Choroid plexus epithelial cell (primary cell): ENCODE measurements around the gene FOXP3.

Source experiments
- DNase-seq: peaks from one replicate; pipeline ENCODE4 v3.0.0-alpha.2; 2010; ENCODE audit warnings: low read depth
- H3K4me3 ChIP-seq: 2 replicates; pipeline ENCODE4 v1.5.1; 2011; ENCODE audit warnings: low read depth, mild to moderate bottlenecking, control low read depth, low read length, moderate library complexity
- CTCF ChIP-seq: conservative IDR thresholded peaks from 2 replicates; pipeline ENCODE4 v1.5.1; 2011; ENCODE audit warnings: low read depth, mild to moderate bottlenecking, control low read depth, inconsistent platforms, low read length, moderate library complexity

The FOXP3 gene

GRCh38 chrX:49209434-49210251, 54.9 kb downstream of the FOXP3 start:
- no peak for TF ChIP-seq CTCF
- no peak for DNase-seq
- H3K4me3 ChIP-seq = no peak overlapping the region

- no peak for DNase-seq
- H3K4me3 ChIP-seq = no peak overlapping the region
- TF ChIP-seq CTCF = no peak
These were observed 56.1 kb downstream of the FOXP3 start for GRCh38 chrX:49208399-49208798.

- no peak for TF ChIP-seq CTCF
- DNase-seq = no peak
- H3K4me3 ChIP-seq = no peak overlapping the region
These were observed 58.0 kb downstream of the FOXP3 start for GRCh38 chrX:49206543-49206942.

GRCh38 chrX:49205443-49205842, 59.1 kb downstream of the FOXP3 start:
- no peak for DNase-seq
- no peak for TF ChIP-seq CTCF

GRCh38 chrX:49204709-49205108, 59.8 kb downstream of the FOXP3 start:
- TF ChIP-seq CTCF = no peak
- no peak for DNase-seq
- H3K4me3 ChIP-seq = no peak overlapping the region

More at GRCh38 chrX:49205443-49205842, 59.1 kb downstream of the FOXP3 start:
- no peak overlapping the region for H3K4me3 ChIP-seq

- no peak overlapping the region for H3K4me3 ChIP-seq
- DNase-seq = no peak
- TF ChIP-seq CTCF = no peak
These were observed 60.5 kb downstream of the FOXP3 start for GRCh38 chrX:49204017-49204416.

- no peak for TF ChIP-seq CTCF
- H3K4me3 ChIP-seq = no peak overlapping the region
- no peak for DNase-seq
These were observed 61.0 kb downstream of the FOXP3 start for GRCh38 chrX:49203536-49203935.
